AG08395 (cell line): ENCODE data around the gene RPS6KA2.
"Not testable (repeated sequence)": the region's sequence is repeated elsewhere in the genome, so short reads cannot be mapped to it uniquely, and the experiment has no call there.

Experiments used
- DNase-seq: peaks from one replicate; pipeline ENCODE4 v3.0.0; 2012; ENCODE audit warnings: mixed read lengths, low spot score

Gene RPS6KA2

DNA sequence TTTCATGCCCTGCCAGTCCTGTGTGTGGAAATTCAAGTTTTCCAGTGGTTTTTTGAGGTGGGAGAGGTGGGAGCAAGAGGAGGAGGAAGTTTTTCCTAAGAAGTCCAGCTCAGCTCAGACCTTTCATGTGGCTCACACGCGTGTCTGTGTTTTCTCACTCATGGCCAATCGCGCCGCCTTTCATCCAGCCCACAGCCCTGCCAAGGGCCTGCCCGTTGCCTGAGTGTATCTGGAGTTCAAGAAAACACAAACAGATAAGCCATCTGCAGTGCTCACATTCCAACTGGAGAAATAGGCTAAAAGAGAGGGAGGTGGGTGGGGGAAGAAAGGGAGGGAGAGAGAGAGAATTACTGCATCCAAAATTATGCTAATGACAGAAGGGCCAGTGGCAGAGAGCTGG, 231.7 kb downstream of the RPS6KA2 start:
- DNase-seq: no peak

DNA sequence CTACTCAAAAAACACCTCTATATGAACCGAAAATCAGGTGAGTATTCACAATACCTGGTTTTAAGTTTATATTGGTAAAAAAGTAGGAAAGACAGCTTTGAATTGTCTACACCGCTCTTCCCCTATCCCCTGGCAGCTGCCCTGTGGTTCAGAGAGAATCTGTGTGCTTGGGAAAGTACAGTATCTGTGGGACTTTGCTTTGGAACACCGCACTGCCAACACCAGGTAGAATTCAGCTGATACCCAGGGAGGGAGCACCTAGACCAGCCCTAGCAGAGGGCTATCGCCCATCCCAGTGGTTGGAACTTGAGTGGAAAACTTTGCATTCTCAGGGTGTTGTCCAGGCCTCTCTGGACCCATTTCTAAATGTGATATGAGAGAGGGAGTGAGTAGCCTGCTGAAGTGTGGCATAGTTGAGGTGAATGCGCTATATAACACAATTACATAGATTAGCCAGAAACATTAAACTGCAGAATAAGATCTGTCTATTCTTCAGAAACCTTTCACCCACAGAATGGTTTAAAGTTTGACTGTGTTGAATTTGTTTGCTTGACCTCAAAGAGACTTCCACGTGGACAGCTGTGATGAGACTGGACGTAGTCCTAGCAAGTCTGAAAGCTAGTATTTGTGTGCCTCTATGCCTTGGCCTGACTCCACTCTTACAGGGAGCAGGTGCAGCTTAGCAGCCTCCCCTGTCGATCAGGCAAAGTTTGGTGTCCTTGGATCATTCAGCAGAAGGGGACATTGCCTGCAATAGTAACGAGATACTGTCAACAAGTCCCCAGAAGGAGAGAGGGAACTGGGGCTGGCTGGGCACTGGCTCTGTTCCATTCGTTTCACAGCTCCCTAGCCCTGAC, 232.8 kb downstream of the RPS6KA2 start:
- no peak for DNase-seq

DNA sequence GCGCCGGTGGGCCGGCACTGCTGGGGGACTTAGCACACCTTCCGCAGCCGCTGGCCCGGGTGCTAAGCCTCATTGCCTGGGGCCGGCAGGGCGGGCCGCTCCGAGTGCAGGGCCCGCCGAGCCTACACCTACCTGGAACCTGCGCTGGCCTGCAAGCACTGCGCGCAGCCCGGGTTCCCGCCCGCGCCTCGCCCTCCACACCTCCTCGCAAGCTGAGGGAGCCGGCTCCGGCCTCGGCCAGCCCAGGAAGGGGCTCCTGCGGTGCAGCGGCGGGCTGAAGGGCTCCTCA, 233.6 kb downstream of the RPS6KA2 start:
- DNase-seq: no peak

DNA sequence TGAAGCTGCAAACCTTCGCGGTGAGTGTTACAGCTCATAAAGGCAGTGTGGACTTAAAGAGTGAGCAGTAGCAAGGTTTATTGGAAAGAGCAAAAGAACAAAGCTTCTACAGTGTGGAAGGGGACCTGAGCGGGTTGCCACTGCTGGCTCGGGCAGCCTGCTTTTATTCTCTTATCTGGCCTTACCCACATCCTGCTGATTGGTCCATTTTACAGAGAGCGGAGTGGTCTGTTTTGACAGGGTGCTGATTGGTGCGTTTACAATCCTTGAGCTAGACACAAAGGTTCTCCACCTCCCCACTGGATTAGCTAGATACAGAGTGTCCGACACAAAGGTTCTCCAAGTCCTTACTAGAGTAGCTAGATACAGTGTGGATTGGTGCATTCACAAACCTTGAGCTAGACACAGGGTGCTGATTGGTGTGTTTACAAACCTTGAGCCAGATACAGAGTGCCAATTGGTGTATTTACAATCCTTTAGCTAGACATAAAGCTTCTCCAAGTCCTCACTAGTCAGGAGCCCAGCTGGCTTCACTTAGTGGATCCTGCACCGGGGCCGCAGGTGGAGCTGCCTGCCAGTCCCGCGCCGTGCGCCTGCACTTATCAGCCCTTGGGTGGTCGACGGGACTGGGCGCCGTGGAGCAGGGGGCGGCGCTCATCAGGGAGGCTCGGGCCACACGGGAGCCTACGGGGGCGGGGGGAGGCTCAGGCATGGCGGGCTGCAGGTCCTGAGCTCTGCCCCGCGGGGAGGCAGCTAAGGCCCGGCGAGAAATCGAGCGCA, 234.1 kb downstream of the RPS6KA2 start:
- not testable (repeated sequence) for DNase-seq

DNA sequence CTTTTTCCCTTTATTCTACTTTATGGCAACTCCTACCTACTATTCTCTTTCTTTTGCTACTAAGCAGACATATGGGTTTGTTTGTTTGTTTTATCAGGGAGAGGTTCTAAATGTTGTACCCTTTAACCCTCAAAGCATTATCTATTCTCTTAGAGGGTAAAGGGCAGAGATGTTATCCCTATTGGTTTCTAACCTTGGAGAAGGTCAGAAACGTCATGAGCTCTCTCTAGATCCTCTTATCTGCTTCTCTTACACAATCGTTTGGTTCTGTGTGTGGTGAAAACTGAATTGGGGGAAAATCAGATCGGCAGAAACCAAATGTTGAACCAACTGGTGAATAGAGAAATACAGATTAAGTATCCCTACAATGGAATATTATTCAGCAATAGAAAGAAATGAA, 237.9 kb downstream of the RPS6KA2 start:
- DNase-seq: no peak

DNA sequence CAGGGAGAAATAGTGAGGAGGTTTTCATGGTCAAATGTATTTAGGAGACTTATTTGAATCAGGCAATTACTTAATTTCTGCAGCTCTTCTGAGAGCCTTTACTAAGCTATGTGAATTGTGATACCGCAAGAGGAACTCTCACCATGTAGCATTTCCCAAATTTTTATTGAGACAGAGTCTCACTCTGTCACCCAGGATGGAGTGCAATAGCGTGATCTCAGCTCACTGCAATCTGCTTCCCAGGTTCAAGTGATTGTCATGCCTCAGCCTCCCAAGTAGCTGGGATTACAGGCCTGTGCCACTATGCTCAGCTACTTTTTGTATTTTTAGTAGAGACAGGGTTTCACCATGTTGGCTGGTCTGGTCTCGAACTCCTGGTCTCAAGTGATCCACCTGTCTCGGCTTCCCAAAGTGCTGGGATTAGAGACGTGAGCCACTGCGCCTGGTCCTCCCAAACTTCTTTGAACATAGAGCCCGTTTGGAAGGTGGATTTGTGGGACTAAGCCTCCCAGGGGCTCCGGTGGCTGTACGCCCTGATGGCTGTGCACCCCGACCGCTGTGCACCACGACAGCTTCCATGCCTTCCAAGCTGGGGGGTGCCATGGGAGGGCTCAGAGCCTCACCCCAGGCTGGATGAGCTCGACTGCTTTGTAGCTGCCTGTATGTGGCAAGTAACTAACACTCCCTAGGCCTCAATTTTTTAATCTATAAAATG, 238.6 kb downstream of the RPS6KA2 start:
- no peak for DNase-seq

DNA sequence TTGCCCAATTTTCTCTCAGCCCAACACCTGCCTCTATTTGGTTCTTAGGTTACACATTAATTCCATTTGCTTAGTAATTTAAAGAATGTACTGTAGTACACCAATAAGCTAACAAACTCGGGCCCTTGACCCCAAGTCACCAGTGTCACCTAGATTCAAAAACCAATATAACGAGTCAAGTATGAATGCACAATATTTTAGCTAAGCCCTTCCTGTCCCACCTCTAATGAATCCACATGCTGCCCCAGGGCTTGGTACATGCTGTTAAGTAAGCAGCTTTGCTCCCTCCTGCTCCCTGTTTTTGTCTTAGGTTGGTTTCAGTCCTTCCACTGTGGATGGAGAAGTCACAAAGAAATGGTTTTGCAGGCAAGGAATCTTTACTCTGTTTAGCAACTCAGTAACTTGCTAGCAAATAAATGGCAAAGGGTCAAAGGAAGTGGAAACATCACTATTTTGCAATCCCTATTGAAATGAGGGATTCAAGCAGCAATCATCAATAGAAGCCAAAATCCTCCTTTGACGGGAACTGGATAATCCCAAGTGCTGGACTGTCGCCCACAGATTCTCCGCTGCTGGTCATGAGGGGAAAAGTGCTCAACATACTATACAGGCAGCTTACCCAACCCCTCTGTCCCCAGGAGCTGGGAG, 239.3 kb downstream of the RPS6KA2 start:
- no peak for DNase-seq

DNA sequence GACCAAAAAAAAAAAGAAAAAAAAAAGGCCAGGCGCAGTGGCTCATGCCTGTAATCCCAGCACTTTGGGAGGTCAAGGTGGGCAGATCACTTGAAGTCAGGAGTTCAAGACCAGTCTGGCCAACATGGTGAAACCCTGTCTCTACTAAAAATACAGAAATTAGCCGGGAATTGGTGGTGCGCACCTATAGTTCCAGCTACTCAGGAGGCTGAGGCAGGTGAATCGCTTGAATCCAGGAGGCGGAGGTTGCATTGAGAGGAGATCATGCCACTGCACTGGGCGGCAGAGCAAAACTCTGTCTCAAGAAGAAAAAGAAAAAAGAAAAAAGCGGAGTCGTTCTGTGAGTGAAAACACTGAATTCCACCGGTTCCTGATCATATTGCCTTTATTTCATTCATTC, 240.0 kb downstream of the RPS6KA2 start:
- DNase-seq: not testable (repeated sequence)

DNA sequence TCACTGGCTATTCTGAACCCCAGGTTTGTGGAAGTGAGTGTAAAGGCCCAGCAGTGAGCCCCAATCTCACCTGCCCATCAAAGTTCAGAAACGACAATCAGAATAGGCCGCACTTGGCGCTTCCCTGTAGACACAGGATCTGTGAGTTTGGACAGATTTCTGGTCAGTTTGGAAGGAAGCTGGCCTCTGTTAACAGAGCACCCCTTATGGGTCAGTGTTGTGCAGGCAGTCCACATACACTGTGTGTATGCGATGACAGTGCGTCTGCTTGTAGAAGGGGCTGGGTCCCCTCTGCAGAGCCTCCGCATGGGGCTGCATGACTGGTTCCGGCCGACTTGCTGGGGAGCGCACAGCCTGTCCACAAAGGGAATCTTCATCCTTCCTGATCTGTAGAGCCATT, 240.9 kb downstream of the RPS6KA2 start:
- no peak for DNase-seq

DNA sequence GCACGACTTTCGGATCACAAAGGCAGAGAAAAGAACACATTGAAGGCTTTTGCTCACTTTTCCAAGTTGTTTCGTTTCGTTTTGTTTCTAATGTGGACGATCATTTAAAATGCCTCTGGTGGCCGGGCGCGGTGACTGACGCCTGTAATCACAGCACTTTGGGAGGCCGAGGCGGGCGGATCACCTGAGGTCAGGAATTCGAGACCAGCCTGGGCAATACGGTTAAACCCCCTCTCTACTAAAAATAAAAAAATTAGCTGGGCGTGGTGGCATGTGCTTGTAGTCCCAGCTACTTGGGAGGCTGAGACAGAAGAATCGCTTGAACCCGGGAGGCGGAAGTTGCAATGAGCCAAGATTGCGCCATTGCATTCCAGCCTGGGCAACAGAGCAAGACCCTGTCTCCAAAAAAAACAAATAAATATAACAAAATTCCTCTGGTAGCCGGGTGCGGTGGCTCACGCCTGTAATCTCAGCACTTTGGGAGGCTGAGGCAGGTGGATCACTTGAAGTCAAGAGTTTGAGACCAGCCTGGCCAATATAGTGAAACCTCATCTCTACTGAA, 243.2 kb downstream of the RPS6KA2 start:
- DNase-seq: not testable (repeated sequence)

DNA sequence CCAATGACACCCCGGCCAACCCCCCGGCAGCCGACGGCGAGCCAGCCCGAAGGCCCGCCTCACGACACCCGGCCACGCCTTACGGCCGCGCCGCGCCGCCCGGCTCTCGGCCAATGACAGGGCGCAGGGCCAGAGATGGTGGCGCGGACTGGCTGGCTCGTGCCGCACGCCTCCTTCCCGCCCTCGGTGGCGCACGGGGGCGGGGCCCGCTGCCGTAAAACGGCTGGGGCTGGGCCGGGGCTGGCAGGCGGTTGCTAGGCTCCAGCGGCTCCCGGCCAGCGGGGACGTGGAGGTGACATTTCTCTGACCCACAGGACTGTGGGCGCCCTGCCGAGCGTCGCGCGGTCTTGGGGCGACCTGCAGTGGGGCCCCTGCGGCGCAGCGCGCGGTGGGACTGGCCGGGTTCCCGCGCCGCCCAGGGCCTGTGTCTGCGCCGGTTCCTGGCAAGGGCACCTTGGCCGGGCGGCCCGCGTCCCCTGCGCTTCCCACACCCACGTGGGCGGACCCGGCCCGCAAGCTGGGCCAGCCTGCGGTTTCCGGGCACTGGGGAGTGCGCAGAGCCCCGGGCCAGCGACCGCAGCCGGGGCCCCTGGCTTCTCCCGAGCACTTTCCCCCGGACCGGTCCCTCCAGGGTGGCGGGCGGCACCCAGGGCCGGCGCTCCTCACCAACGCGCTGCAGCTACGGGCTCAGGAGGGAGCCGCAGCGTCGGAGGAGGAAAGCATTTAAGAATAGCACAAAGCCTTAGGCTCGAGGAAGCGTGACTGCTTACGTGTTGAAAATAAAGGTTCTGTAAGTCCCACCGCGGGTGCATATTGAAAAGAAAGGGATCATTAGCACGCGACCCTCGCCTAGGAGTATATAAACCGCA, 243.9 kb downstream of the RPS6KA2 start, which contains the start of gene MPC1:
Gene MPC1, minus strand, starts transcription at position 8 of the 869 bp plus-strand sequence. CDS start 64 bp downstream, outside the sequence.
- peak; percentile 97 for DNase-seq

DNA sequence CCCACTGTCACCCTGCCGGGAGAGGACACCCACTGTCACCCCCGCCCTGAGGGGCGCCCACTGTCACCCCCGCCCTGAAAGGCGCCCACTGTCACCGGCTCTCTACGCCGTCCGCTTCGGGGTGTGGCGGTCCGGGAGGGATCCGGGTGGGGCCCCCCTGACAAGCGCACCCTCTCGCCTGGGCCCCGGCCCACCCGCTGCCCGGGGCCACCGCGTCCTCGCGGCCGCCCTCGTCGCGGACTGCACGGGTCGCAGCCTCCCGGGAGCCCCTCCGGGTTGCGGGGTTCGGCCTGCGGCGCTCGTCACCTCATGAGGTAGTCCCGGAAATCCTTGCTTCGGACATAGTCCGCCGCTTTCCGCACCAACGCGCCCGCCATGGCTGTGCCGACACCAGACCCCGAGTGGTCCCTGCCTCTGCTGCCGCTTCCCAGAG, 244.5 kb downstream of the RPS6KA2 start:
- no peak for DNase-seq

DNA sequence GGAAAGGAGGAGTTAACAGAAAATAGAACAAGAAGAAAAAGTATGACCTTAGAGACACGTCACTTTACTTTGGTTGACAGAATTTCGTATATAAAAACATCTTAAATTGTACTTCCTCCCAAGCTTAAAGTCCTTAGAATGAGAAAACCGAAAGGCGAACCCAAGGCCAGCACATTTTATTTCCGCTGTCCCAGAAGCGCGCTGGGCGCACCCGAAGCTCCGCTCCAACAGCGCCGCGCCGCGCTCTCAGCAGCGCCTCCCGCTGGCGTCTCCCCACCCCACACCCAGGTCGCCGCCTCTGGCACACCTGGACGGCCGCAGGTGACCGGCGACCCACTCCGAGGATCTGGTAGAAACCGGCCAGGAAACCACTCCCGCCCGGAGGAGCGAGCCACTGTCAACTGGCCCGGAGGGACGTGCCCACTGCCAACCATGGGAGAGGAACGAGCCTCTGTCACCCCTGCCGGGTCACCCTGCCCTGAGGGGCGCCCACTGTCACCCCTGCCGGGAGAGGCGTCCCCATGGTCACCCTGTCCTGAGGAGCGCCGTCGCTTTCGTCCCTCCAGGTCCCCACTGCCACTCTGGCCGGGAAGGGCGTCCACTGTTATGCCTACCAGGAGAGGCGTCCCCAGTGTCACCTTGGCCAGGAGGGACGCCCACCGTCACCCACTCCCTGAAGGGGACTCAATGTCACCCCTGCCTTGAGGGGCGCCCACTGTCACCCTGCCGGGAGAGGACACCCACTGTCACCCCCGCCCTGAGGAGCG, 245.1 kb downstream of the RPS6KA2 start:
- peak; percentile 56 for DNase-seq

DNA sequence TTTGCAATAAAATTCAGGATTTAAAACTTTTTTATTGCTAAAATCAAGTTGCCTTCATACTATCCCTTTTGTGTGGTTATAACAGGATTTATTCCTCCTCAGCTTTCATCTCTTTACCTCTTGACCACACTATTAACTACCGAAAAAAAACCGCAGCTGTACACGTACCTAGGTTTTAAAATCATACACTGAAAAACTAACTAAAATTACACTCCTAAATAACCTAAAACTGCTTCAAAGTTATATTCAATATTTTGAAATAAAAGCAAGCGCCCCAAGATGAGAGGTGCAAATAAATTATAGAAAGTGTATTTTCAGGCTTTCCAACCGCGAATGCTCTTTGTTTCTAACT, 245.7 kb downstream of the RPS6KA2 start:
- no peak for DNase-seq

DNA sequence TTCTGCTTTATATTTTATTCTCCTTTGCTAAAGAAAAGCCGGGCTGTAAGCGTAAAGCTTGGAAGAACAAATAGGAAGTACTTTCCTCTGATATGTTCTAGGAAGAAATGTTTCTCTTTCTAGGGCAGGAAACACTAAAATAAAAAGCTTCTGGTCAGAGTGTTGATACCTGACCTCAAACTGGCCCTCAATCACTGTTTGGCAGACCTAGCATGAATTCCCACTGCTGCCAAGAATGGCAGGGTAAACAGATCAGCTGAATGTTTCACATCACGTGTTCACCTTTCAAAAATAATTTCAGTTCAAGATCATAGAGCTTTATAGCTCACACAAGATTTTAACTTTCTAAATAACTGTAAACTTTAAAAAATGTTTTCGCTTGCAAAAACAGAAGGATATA, 247.3 kb downstream of the RPS6KA2 start:
- no peak for DNase-seq

DNA sequence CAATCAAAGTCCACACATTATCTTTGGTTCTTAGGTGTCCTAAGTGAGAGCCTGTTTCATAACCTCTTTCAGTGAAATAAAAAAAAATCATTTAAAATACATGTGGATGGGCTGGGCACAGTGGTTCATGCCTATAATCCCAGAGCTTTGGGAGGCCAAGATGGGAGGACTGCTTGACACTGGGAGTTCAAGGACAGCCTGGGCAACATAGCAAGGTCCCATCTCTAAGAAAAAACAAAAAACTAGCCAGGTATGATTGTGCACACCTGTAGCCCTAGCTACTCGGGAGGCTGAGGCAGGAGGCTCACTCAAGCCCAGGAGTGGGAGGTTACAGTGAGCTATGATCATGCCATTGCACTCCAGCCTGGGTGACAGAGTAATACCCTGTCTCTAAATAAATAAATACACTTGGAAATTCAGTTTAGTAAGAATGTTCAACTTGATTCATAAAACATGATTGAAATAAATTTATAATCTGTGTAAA, 247.9 kb downstream of the RPS6KA2 start:
- no peak for DNase-seq

DNA sequence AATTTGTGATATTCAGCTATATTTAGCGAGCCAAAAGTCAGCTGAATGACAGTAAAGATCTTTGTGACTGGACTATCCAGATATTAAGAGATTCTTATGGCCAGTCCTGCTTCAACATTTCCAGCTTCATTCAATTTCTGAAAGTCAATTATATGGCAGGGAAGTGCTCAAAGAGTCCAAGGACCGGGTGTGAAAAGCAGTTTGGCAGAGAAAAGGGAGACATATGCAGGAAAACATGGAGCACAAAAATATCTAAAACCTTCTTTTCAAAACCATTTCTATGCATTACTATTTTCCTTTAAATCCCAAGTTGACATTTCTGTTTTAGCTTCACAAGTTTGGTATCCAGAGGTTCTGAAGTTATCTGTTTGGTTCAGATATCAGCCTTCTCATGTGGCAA, 249.3 kb downstream of the RPS6KA2 start:
- no peak for DNase-seq

DNA sequence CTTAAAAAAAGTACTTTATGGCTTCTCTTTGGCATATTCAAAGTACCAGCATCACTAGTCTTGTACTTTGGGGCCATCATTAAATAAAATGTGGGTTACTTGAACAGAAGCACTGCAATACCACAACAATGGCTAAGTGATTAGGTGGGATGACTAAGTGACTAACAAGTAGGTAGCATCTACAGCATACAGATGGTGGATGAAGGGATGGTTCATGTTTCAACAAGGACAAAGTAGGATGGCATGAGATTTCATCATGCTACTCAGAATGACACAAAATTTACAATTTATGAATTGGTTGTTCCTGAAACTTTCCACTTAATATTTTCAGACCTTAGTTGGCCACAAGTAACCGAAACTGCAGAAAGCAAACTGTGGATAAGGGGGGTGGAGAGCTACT, 252.0 kb downstream of the RPS6KA2 start:
- no peak for DNase-seq

DNA sequence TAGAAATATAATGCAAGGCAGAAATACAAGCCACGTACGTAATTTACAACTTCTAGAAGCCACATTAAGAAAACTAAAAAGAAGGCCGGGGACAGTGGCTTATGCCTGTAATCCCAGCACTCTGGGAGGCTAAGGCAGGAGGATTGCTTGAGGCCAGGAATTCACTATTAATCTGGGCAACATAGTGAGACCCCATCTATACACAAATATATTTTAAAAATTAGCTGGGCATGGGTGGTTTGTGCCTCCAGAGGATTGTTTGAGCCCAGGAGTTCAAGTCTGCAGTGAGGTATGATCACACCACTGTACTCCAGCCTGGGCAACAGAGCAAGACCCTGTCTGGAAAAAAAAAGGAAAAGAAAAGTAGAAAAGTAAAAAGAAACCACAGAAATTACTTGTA, 256.6 kb downstream of the RPS6KA2 start:
- DNase-seq: no peak

DNA sequence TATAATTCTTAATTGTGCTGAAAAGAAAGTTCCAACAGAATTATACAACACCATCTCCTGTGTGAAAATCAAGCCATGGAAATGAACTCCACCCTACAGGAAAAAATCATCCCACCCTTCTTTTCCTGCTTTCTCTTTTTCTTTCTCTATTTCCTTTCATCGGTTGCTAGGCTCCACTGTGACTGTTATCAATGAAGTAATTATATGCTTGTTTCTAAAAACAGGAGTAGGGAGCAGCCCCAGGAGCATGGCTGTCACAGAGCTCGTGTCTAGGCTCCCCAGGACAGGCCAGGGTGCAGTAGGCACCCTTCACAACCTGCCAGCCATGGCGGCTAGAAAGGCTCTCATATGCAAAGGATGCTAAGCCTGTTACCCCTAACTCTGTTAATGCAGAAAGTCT, 257.3 kb downstream of the RPS6KA2 start:
- DNase-seq: no peak
